HG02642 (cell line): ENCODE data around the gene PRRT4.

ENCODE experiments used
- ATAC-seq: cut with Tn5 transposase; IDR thresholded peaks from one replicate; pipeline ENCODE4 v1.9.1; 2021; ENCODE audit warnings: mild to moderate bottlenecking; ENCODE audit not compliant: unreplicated experiment, poor library complexity

The PRRT4 gene

DNA sequence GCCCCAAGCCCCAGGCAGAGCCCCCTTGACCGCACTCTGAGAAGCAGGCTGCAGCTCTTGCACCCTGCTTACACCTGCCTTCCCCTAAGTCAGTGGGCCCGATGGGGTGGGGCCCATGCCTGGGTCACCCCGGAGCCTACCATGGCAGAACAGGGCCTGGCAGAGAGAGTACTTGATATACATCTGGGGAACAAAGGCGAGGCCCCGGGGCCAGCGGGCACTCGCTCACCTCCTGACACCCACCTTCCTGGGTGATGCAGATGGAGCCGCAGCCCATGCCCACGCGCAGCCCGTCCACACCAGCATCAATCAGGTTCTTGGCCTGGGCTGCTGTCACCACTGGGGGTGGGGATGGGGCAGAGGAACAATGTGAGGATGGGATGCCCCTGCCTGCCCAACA, 34.9 kb upstream of the PRRT4 start:
- no peak for ATAC-seq

DNA sequence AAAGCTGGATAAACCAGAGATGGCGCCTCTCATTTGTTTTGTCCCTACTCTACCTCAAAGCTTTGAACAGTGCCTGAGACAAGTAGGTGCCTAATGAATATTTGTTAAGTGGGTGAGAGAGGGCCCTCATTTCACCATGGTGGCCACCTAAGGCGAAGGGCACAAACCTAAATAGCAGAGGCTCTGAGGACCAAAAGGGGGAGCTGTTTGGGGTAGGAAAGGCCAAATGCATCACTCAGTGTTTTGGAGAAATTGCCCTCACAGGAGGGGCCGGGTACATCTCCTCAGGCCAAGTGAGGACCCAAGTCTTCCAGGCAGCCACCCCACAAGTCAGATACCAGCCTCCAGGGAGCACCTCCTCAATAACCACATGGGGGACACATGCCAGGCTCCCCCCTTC, 34.3 kb upstream of the PRRT4 start:
- ATAC-seq: no peak

DNA sequence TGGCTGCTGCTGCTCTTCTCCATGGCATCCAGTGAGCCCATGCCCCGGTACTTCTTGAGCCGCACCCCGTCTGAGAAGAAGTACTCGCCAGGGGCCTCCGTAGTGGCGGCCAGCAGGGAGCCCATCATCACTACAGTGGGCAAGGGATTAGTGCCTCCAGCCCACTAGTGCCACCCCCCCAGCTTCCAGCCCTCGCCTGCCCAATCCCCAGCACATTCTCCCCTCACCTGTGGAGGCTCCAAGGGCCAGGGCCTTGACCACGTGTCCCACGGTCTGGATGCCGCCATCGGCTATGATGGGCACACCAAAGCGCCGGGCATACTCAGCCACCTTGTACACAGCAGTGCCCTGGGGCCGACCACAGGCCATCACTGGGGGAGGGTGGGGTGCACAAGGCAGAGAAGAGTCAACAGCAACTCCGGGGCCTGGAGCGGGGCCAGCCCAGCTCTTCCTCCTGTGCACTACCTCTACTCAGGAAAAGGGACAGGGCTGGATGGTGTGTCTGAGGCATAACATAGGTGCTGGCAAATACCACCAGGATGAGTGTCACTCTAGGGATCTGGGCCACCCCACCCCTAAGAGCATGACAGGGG, 33.5 kb upstream of the PRRT4 start:
- no peak for ATAC-seq

DNA sequence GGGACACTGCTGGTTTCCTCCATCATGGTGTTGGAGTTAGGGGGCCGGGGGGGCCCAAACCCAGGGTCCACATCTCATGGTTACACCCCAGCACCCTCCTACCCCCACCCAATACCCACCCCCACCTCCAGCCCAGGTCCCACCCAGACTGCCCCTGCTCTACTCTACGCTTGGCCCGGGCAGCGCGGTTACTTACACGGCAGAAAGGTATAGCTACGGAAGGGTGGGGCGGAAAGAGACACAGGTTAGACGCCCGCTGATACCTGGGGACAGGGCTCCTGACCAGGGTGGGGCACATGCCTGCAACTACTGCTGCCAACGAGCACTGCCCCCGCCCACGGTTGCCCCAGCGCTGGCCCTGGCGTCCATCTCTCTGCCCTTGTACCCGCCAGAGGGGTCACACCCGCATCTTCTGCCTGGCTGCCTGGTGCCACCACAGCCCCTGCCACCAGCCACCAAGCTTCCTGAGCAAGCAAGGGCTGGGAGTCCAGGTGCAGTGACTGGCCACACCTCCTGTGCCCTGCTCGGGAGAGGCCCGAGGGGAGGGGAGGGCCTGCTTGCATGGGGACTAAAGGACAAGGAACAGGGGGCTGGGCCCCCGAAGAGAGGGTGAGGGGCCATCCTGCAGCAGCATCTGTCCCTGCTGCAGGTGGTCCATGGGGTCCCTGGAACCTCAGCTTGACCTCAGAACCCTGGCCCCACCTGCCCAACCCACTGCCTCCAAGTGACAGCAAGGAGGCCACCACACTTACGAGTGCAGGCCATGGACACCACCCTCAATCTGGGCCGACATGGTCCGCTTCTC, 32.2 kb upstream of the PRRT4 start:
- ATAC-seq: no peak

DNA sequence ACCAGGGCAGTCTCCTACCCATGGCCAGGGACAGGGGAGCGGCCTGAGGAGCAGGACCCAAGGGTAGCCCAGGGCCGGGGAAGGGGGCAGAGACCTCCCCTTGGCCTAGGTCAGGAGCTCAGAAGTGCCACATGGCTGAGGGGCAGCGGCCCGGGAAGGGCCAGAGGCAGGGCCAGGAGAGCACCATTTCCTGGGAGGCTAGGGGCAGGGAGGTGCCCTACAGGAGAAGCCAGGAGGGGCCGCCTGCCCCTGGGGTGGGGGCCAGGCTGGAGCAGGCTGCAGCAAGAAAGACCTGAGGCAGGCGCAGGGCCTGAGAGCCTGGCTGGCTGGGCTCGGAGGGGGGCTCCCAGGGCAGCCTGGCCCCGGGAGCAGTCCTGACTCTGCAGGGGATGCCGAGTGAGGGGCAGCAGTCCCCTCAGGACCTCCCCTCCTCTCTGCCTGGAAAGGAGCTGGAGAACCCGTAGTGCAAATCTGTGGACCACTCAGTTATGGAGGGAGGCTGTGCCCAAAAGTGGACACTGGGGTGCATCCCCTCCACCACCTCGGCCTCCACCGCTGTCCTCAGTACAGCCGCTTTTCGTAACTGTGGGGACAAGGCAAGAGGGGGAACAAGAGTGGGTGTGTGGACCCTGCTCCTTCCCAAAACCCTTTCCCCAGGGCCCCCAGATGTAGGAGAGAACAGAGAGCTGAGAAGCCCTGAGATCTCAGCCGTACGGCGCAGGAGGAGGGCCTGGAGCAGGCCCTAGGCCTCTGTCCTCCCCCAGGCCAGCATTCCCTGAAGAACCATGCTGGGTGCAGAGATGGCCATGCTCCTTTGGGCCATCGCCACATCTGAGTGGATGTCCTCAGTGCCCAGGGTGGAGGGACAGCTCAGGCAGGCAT, 31.2 kb upstream of the PRRT4 start:
- ATAC-seq: no peak

DNA sequence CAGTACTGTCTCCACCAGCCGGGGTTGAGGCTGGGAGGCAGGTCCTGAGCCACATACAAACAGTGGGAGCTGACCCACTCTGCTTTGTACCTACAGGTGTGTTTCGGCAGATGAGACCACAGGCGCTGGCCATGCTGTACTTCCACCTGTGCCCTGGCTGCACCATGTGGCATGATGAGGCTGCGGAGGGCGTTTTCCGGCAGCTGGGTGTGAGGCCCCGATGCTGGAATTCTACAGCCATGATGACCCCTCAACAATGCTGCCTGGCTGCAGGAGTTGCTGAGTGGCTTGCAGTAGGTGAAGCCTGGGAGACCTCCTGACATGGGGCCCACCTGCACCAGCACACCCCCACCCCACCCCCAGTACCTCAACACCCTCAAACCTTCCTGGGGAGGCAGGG, 30.3 kb upstream of the PRRT4 start:
- no peak for ATAC-seq

DNA sequence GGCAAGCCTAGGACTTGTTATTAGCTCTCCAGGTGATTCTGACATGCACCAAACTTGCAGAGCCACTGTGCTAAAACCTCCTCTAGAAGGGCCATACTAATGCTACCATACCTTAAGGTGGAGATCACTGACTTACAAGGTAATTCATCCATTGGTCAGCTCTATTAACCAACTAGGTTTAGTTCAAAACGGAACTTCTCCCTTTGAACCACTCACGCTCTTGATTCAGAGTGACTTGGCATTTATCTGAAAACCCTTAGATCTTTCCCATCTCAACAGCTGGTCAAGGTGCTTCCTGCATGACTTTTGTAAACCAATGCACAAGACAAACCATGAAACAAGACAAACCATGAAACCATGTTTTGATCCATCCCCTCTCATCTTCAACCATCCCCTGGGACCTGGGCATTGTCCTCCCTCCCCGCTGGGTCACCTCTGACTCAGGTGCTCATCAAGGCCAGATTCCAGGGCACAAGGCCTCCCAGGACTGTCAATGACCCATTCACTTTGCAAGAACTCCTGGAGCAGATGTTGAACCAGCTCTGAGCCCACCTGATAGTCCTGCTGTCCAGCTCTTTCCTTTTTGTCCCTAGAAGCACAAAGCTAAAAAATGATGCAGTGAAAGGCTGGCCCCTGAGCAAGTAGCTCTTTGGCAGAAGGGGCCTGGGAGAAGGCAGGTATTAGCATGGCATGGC, 29.5 kb upstream of the PRRT4 start:
- ATAC-seq: no peak

DNA sequence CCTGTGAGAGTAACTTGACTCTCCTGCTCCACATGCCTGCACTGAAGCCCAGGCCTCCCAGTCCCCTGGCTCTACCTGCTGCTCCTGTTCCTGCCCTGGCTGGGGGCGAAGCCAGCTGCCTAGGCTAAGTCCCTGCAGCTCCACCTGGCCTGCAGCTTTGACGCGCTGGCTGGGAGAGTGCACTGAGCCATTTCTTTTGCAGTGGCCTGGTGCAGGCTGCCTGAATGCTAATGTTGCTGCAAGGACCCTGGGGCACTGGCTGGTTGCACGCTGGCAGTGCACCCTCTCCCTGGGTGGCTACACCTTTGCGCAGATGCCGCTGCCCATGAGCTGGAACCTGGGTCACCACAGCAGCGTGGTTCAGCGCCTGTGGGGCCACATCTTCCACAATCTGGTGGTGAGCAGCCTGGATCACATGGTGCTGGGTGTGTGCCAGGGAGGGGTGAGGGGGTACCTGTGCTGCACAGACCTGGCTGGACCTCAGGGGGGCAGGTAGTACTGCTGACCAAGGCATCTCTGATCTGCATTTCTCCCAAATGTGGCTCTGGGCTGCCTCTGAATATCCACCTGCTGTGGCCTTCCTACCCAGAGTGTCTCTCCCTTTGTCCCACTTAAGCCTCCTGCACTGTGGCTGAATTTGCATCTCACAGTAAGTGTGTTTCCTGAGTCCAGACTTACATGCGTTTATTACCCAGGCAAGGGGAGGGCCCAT, 28.3 kb upstream of the PRRT4 start:
- no peak for ATAC-seq

DNA sequence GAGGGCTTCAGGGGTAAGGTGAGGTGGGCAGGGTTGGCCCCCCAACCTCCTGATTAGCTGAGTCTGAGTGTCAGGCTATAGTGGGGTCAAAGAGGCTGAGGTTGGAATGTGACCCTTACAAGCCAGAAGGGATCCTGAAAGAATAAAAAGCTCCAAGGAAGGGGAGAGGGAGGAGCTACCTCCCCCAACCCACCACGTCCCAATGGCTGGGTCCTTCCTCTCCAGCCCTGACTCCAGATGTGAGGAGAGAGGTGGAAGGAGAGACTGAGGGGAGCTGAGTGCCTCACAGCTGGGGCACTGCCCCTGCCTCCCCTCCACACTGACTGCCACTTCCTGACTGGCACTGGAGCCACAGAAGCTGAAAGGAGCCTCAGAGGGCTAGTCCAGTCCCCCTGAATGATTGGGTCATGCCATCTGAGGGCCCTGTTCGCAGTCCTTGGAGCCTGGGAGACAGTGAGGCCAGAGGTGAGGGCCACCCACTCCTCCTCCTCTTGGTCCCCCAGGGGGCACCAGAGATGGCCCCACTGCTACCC, 27.7 kb upstream of the PRRT4 start:
- no peak for ATAC-seq

DNA sequence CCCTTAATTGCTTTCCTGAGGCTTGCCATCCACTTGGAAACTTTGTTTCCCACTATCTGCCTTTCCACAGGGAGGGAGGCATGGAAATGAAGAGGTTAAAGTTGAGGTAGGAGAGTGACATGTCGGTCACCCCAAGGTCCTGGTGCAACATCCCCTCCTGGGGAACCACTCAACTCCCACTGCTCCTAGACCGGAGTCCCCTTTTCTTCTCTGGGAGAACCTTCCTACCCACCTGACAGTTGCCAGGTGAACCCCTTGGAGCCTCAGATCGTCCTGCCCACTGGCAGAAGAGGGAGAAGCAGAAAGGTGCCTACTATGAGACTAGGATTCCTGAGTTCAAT, 26.6 kb upstream of the PRRT4 start:
- ATAC-seq: no peak

DNA sequence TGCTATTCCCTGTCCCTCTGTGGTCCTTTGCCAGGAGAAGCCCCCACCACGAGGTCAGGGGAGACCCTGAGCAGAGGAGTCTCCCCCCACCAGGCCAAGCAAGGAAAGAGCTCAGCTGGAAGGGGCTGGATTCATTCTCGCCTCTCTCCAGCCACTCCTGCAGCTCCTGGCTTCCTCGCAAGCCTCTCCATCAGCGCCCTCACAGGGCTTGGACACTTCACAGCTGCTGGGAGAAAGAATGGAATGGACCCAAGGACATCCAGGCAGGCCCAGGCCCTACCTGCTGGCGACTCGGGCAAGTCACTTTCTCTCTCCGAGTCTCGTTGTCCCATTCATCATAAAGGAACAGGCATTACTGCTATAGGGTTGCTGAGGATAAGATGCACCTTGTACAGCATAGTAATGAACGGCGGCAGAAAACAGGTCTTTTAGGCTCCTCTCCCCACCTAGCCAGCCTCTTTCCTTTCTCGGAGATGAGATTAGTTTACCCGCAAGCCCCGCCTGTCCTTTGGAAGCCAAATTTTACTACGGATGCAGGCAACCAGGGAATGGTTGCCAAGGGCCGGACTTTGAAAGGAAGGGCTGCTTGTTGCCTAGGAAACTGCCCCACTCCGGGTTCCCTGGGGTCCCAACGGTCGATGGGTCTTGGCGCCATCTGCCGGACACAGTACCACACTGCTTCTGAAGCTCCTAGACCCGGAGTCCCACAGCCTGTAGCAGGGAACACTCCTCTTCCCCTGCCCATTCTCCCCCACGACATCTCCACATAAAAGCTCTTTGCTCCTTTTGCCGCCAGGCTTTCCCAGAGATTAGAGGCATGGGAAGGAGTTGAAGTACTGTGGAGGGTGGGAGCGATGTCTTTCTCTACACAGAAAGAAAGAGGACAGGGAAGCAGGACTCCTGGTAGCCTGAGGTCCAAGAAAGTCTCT, 26.0 kb upstream of the PRRT4 start:
- peak; percentile 66 for ATAC-seq

DNA sequence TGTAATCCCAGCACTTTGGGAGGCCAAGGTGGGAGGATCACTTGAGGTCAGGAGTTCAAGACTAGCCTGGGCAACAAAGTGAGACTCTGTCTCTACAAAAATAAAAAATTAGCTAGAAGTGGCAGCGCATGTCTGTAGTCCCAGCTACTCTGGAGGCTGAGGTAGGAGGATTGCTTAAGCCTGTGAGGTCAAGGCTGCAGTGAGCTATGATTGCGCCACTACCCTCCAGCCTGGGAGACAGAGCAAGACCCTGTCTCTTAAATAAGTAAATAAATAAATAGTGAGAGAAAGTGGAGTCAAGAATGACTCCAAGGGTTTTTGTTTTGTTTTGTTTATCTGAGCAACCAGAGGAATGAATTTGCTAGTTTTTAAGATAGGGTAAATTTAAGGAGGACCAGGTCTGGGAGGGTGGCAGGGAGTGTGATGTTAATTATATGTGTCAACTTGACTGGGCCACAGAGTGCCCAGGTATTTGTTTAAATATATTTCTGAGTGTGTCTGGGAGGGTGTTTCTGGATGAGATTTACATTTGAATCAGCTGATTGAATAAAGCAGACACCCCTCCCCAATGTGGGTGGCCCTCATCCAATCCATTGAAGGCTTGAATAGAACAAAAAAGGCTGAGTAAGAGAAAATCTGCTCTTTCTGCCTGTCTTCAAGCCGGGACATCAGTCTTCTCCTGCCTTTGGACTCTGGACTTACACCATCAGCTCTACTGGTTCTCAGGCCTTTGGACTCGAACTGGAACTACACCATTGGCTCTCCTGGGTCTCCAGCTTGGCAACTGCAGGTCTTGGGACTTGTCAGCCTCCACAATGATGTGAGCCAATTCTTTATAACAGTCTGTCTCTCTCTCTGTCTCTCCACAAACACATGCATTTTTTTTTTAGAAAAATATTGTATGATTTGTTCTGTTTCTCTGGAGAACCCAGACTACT, 24.8 kb upstream of the PRRT4 start:
- ATAC-seq: no peak

DNA sequence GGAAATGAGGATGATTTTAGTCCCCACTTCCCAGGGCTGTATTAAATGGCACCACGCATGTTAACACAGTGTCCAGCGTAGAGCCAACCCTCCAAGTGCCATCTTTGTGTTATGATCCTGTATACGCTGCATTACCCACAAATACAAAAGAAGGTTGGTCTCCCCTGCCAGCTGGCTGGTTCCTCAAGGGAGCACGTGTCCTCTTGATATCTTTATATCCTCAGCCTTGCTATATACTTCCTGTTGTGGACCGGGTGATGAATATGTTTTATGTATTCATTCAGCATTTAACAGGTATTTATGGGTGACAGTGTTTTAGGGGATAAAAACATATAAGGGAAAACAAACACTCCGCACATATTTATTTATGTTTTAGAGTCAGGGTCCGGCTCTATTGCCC, 23.2 kb upstream of the PRRT4 start:
- no peak for ATAC-seq

DNA sequence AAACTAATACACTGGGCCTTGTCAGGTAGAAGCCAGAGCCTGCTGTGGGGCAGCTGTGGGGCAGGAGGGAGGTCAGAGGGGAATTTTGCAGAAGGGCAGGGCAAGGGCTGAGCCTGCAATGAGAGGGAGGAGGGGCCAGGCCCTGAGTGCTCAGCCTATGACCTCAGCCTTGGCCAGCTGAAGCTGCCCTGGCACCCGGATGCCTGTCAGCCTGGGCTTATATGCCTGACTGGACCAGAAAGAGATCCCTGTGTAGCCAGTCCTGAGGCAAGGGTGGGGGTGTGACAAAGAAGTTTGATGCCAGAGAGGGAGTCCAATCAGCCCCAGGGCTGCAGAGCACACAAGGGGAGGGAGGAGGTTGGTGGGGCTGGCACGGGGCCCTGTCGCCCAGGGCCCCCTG, 22.3 kb upstream of the PRRT4 start:
- no peak for ATAC-seq

DNA sequence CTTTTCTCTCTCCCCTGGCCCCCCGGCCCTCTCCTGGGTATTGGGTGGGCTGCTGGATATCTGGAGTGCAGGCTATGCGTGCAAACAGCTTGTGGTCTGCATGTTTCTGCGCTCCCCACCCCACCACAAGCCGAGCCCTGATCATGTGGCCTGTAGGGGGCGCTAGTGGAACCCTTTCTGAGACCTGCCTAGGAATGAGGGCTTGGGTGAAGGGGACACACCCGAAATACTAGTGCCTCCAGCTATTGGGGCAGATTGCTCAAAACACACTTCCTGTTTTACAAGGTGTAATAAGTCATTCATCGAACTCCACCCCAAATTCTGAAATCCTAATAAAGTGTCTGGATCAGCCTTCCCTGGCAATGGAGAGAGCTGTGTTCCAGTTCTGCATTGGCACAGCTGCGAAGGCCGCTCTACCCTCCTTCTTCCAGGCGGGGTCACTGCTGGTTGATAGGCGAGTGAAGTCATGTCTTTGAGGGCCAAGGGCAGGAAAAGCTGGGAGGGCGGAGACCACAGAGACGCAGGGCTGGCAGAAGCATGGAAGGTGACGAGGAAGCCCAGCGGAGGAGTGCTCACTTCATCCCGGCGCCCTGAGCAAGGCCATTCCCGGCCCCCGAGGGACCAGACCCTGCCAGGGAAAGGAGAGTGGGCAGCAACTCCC, 19.8 kb upstream of the PRRT4 start:
- no peak for ATAC-seq

DNA sequence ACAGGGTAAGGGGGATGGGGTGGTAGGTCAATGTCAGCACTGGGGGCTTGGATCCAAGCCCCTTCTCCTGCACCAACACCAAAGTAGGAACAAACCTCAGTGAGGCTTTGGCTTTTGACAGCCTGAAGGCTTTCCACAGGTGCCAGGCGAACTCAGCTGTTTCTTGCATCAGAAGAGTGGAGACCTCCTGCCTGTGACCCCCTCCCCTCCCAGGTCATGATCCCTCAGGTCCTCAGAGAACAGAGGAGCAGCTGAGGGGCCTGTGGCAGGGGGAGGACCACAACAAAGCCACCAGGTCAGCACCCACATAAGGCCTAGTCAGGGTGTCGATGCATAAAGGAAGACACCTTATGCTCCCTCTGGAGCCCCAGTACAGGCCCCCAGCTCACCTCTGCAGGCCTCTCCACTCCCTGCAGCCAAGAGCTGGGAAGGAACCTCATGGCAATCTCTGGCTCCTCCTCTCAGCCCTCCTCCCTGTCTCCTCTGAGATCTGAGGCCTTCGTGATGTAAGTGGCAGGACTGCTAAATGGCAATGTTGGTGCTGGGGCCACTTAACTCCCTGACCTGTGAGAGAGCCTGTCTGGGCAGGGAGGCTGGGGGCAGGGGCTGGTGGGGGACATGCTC, 19.1 kb upstream of the PRRT4 start:
- no peak for ATAC-seq
